HG03196 (cell line): ENCODE measurements around the gene IL36A.

Experiments
- ATAC-seq: cut with Tn5 transposase; IDR thresholded peaks from one replicate; pipeline ENCODE4 v1.9.1; 2021; ENCODE audit not compliant: unreplicated experiment

Gene IL36A

DNA sequence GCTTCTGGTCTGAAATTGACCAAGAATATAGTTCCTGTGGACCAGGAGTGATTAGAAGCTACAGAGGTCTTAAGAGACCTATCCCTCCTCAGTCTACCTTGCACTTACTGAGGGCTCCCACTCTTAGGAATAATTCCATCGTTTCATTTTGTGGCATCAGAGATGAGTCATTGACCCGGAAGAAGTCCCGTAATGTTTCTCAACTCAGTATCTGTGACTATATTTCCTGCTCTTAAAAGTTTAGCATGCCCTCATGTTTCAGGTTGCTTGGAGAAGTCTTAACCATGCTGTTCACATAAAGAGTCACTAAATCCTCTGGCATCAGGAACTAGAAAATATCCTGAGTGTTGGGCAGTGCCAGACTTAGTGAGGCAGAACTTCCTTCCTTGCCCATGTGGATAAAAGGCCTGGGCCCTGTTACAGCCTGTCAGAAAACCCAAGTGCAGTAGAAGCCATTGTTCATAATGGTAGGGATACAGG is at the start of gene IL36A:
Gene IL36A (plus strand): TSS at position 430 of the 480 bp plus-strand sequence. CDS start 413 bp downstream, outside the sequence.
- no peak for ATAC-seq

DNA sequence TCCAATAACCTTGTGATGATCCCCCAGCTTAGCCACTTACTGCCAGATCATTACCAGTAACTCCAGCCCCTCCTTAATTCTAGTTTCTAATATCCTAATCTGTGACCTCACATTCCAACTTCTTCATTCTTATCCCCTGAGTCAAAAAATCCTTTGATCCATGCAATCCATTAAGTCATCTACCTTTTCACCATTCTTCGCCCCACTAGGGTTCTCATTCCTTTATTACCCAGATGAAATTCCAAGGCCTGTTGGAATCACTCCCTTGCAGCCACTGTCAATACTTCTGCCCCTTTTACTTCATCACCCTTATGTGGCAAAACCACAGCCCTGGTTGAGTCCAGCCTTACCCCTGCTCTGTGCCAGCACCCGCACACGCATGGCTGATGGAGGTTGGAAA is 47.7 kb upstream of the IL36A start:
- no peak for ATAC-seq

DNA sequence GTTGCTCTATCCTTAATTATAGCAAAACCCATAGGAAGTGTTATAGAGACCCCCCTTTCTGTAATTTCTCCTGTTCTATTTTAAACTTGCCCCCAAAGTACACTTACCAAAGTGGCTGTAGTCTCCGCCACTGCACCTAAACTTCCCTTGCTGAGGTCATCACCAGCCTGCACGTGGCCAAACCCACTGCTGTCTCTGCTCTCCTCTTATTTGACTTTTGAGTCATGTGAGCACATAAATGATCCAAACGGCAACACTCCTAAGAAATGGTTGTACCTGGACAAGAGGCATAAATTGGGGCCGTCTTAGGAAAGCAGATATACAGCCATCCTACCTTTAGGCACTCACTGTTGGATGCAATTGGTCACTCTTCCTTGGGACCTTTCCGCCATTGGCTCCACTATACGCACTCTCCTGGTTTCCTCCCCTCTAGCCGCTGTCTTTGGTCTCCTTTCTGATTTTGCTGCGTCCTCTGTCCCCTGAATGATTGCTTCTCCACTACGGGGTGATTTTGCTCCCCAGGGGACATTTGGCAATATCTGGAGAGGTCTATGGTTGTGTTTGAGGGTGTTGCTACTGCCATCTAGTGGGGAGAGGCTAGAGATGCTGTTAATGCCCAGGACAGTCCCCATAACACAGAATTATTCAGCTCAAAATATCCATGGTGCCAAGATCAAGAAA is 46.7 kb upstream of the IL36A start:
- no peak for ATAC-seq

DNA sequence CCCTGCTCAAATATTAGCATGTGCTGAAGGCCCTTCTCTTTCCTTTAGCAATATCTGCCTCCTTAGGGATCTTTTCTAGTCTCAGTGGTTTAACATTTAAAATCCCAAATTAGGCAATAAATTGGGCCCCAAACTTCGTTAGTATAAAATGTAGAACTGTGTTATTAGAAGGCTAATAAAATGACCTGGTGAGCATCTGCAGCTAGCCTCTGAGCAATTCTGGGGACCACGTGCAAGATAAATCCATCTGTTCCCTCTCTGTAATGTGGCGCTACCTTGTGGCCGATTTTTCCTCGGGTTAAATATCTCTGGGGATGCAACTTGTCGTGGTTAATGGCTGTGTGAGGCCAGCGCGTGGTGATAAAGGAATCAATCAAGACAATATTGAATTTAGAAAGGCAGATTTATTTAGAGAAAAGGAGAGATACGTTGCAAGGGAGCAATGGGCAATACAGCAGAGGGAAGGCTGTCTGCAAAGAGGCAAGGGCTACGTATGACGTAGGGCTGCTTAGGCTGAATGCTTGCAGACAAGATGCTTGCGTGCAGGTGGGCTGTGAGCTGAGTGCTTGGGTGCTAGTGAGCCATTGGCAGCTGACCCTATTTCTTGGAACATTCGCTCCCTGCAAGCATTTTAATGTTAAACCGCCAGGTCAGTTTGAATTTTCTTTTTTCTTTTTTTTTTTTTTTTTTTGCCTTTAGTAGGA is 46.0 kb upstream of the IL36A start:
- ATAC-seq = no peak

GRCh38 chr2:112960230-112960825 is 44.9 kb upstream of the IL36A start:
- ATAC-seq = no peak

DNA sequence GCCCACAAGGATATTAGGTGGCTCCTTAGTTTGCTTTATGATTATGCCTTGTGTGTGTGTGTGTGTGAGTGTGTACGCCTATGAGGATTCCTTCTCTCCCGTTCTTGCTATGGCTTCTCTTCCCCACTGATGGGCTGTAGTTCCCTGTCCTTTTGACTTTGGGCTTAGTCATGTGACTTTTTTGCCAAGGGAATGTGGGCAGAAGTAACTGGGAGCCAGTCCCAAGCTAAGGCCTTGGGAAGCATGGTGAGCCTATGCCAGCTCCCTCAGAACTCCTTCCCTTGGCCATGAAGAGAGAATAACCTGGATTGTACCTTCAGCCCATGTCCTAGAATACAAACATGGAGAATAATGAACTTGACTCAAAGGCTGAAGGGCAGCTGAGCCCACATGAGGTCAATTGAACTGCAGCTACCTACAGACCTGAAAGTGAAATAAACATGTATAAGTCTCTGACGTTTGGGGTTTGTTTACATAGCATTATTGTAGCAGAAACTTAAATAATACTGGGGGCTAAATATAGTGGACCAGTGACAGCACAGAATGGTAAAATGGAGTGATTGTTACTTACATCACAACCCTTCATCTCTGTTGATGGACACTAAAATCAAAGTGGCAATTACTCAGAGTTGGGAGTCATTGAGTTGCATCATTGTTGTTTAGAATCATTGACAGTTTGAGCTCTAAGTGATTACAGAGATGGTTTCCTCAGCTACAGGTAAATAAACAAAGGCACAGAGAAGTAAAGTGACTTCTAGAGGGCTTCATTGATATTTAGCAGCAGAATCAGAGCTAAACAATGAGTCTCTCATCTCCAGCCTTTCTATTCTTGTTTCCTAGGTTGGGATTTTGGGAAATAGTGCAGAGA is 42.7 kb upstream of the IL36A start:
- ATAC-seq = no peak

DNA sequence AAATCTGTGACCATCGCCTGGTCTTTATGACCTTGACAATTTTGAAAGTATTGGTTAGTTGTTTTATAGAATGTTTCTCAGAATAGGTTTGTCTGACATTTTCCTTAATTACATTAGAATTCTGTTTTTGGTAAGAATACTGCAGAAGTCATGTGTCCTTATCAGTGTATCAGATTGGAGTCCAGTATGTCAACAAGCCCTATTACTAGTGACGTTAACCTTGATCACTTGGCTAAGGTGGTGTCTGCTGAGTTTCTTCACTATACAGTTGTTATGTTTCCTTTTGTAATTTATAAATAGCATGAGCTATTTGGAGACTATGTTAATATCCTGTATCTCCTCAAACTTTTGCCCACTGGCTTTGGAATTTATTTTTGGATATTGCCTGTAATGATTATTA is 38.2 kb upstream of the IL36A start:
- no peak for ATAC-seq

DNA sequence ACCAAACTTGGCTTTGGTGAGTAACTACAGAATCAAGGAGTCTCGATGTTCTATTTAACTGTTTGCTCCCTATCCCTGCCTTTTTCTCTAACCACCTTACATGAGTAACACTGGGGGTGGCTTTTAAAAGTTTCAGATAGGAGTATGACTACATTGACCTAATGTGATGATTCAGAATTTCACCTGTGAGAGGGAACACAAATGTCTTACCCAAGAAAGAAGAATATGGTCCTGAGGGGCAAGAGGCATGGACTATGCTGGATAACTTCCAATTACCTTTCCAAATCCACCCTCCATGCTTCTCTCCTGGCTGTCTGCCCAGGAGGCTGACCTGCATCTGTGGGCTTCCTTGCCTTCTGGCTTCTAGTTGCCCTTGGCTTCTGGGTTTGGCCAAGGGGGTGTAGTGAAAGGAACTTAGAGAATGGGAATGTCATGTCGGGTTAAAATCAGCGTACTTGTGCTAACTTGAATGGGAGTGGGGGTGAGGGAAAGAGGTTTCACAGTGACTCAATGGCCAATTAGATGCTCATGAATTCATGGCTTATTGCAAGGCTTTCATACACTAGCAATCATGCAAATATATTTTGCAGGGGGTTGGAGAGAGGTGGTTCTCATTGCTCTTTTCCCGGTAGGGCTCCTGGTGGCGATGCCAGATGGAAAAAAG is 32.7 kb upstream of the IL36A start:
- ATAC-seq = no peak

DNA sequence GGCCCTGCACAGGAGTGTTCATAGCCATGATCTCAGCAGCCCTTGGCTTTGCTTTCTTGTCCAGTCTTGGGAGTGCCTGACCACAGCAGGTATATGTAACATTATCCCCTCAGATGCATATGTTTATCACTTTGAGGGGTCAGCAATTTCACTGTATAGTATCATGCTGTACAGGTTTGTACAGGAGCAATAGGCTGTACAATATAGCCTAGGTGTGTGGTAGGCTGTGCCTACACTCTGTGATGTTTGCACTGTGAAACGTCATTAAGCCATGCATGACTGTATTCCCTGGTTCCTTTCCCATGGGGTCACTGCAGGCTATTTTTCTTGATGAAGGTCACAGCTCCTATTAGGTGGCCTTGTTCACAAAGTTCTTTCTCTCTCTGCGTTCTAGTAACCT is 32.1 kb upstream of the IL36A start:
- ATAC-seq = no peak

DNA sequence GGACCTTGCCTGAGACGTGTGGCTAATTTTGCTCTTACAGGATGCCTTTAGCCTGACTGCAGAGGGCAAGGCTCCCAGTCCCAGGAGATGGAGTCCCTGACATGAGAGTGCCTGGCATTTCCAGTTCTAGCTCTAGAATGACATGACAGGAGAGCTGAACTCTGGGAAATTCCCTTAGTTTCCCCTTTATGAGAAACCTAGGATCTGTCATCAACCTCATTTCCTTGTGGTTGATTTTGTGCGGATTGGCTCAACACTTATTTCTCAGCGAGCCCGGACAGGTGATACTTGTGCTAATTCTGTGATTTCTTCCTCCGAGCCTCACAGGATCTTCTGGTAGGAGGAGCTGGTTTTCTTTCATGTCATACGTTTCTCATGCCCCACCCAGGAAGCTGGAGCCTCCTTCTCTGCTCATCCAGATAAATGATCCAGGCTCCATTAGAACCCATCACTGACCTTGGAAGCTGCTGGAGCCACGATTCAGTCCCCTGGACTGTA is 27.7 kb upstream of the IL36A start, which contains the start of gene IL36G:
Gene IL36G (plus strand): TSS at position 448 of the 498 bp plus-strand sequence. CDS start 633 bp downstream, outside the sequence.
- ATAC-seq = no peak

GRCh38 chr2:112979731-112980130 is 25.5 kb upstream of the IL36A start:
- ATAC-seq = no peak

- no peak for ATAC-seq
Measured at GRCh38 chr2:112980537-112980936, 24.7 kb upstream of the IL36A start.

GRCh38 chr2:112985090-112985489 is 20.2 kb upstream of the IL36A start:
- no peak for ATAC-seq

GRCh38 chr2:112989611-112990010 is 15.6 kb upstream of the IL36A start:
- ATAC-seq = no peak

DNA sequence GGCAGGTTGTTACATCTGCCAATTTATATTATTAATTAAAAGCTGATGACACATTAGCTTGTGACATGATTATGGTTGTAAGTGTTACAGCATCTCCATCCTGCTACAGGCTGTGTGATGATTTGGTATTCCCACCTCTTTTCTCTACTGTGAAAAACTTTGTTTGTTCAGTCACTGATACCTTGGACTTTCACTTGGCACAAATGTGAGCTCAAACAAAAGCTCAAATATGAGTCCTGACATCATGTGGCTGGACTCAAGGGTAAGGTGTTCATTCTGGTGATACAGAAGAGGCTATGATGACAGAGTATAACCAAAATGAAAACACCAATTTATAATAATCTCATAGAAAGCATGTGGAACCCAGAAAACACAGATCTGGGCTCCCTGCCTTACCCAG is 11.4 kb upstream of the IL36A start:
- no peak for ATAC-seq

DNA sequence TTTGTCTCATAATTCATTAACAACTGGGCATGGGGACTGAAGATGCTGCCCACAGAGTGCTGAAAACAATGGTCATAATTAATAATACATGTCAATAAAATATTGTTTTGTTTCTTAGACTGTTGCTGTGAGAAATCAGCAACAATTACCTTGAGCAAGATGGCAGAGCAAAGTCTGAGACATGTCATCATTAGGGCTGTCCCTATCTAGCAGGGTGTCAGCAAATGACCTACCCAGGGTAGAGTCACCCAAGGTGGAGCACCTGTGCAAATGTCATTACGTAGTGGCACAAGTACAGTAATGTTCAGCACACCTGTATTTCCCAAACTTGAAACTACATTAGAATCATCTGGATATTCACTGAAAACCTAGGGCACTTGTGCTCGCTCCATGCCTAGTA is 10.6 kb upstream of the IL36A start:
- ATAC-seq = no peak

GRCh38 chr2:112995346-112995920 is 9.8 kb upstream of the IL36A start:
- no peak for ATAC-seq

DNA sequence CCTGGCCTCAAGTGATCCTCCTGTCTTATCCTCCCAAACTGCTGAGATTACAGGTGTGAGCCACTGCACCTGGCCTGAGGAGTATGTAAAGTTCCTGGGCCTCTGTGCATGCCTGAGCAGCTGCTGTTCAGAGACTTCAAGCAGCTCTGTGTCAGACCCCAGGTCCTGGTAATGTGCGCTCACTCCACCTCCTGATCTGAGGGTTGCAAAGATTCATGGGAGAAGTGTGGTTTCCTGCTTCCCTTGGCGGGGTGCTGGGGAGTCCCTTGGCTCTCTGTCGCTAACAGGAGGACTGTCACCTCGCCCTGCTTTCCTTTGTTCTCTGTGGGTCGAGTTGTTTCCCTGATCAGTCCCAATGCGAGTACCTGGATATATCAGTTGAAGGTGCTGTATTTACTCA is 8.6 kb upstream of the IL36A start:
- no peak for ATAC-seq

DNA sequence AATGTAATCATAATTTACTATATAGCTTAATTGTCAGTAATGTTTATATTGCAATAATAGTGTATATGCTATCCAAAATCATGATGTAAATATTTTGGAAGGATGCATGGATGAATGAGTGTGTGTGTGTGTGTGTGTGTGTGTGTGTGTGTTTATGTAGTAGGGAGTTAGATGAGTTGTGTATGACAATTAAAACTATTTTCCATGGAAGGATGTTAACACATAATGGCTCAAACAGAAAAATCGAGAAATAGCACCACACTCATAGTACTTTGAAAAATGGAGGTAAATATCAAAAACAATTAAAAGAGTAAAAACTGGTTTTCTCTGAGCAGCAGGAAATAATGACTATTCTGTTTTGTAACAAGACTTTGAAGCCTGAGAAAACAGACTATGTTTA is 8.1 kb upstream of the IL36A start:
- ATAC-seq = no peak

GRCh38 chr2:113000436-113000835 is 4.8 kb upstream of the IL36A start:
- ATAC-seq = no peak
